Heart right ventricle (tissue), 16 donors: ENCODE data around the gene CYS1. TPM values are rescaled to one million over a fixed set of nuclear protein-coding genes. Genes with fewer than 3 reads are reported as not detected.
A peak's percentile ranks its signal among the peaks of the same experiment; 100 is the strongest.

Experiments
- ATAC-seq, 8 donors: fragments of 200-7000 bp; cut with Tn5 transposase; one replicate each; pipeline ENCODE4 v1.9.1; 2020; ENCODE audit warnings: mild to moderate bottlenecking in 8 of 8, moderate library complexity in 8 of 8, moderate number of reproducible peaks in 1 of 8
- DNase-seq, 2 donors: peaks; one replicate each; pipeline ENCODE4 v3.0.0-alpha.2; 2020
- H3K27ac ChIP-seq, 10 donors: fragments of 200-600 bp; sonication (generic) in 2 of 10; one replicate each; pipeline versions ENCODE4 v1.5.0 to v1.8.0; 2020 to 2022; ENCODE audit warnings: mild to moderate bottlenecking in 3 of 10
- H3K27me3 ChIP-seq, 7 donors: fragments of 200-600 bp; one replicate each; pipeline ENCODE4 v1.8.0; 2021 to 2022; ENCODE audit warnings: mild to moderate bottlenecking in 2 of 7
- H3K36me3 ChIP-seq, 9 donors: fragments of 200-600 bp; sonication (generic) in 1 of 9; one replicate each; pipeline versions ENCODE4 v1.5.0 to v1.8.0; 2020 to 2022; ENCODE audit warnings: mild to moderate bottlenecking in 2 of 9
- H3K4me1 ChIP-seq, 9 donors: fragments of 200-600 bp; sonication (generic) in 1 of 9; one replicate each; pipeline versions ENCODE4 v1.5.0 to v1.8.0; 2020 to 2022; ENCODE audit warnings: mild to moderate bottlenecking in 4 of 9
- H3K4me3 ChIP-seq, 10 donors: fragments of 200-600 bp; sonication (generic) in 2 of 10; one replicate each; pipeline versions ENCODE4 v1.5.0 to v1.8.0; 2020 to 2022; ENCODE audit warnings: mild to moderate bottlenecking in 7 of 10, moderate library complexity in 2 of 10
- H3K9me3 ChIP-seq, 11 donors: fragments of 200-600 bp in 10 of 11; sonication (generic) in 2 of 11; one replicate each; pipeline versions ENCODE4 v1.5.0 to v1.8.0; 2013 to 2022; ENCODE audit warnings: mild to moderate bottlenecking in 2 of 11, control low read depth in 1 of 11, moderate library complexity in 1 of 11
- WGBS, 2 donors: extraction: QIAGEN DNeasy Blood & Tissue Kit; methylation state at CpG; one replicate each; pipeline ENCODE4 v1.1.7; 2013; ENCODE audit warnings: inconsistent platforms in 1 of 2; 5-methylcytosine and 5-hydroxymethylcytosine counted together
- intact Hi-C, 10 donors: fragments of 100-400 bp; cut with DNase I; formaldehyde crosslinking; loops; one replicate each; pipeline versions ENCODE4 v1.11.1 to v1.14.2; 2022
- polyA plus RNA-seq, 2 donors: library from polyadenylated mRNA; stranded (reverse); fragments of 200-250 nt; gene quantifications; one replicate each; pipeline ENCODE4 v1.2.3, GENCODE V29; 2013
- total RNA-seq, 10 donors: library from RNA; stranded (reverse); fragmentation: NEBNext Ultra II Directional in 3 of 10; extraction: Animal tissue kit (Norgen Biotek cat#: 25700) in 3 of 10; gene quantifications; one replicate each; pipeline versions ENCODE4 v1.2.1 to v1.2.4, GENCODE V29; 2021 to 2023
- TF ChIP-seq, protein P1 (sequence below), 9 donors: fragments of 200-600 bp; sonication (generic) in 2 of 9; IDR thresholded peaks; one replicate each; pipeline versions ENCODE4 v1.5.0 to v1.8.0; 2021 to 2022; ENCODE audit warnings: antibody characterized with exemption in 9 of 9, mild to moderate bottlenecking in 5 of 9, moderate library complexity in 1 of 9
- donor health status: Arrhythmogenic right ventricular cardiomyopathy.
- donor health status: ischemic (EF 13 %, LVEDD 7.1; RV severe dilation, severe dysfunction).
- donor health status: healthy with polysubstance abuse.
- donor health status: DM: no; HTN: yes; CAD: no.
- donor health status: DM: no; HTN: no; CAD: no.
- donor health status: ischemic (EF 25% LVEDD 6.9; RV normal size, moderate dysfunction).
- donor health status: ischemic (EF 25% LVEDD 5.7; RV mildly dilated, moderate dysfunction).
- donor health status: healthy.
- donor health status: DM: yes; HTN: yes; CAD: no.
- donor health status: Ischemic cardiomyopathy.
- donor health status: ischemic (EF 35%, LVEDD 5.7; RV mildly dilated, moderate dysfunction).
- donor health status: nonischemic (EF 11% LVEDD 7.7; RV severe dilation, severe dysfunction).
- donor health status: DM: yes; HTN: yes; CAD: no.
- donor health status: PGD.
- donor health status: ischemic (EF 29% LVEDD 5.4; RV normal size, mild dysfunction).
- donor health status: nonischemic (EF 23%, LVEDD 6.1; RV moderate dilation, normal function).

Gene CYS1
- total and polyA plus RNA-seq, 12 donors, result 0.38 to 7.2 (median 2.8) TPM

GRCh38 chr2:10043906-10044601 is 36.2 kb downstream of the CYS1 start:
- 8 to 15% methylated on average over 59 to 81 of the region's 90 CpGs for WGBS, 2 donors
- Histone ChIP-seq H3K4me1 (peaks cover 9 to 86% (median 73%) of the 10 kb centered on the region in 9 donors), H3K27ac (peak overlapping the region; percentile 93 to 100 (median 98)), H3K36me3 (peaks cover 0 to 33% (median 24%) of the 10 kb centered on the region in 9 donors), H3K27me3 (no peaks in the 10 kb centered on the region), H3K4me3 (peak overlapping the region; percentile 51 to 89 (median 64)), H3K9me3 (no peaks in the 10 kb centered on the region)
- DNase-seq (peak; percentile 99), ATAC-seq (peak; percentile 73 to 84 (median 78))
- TF ChIP-seq, protein P1, sequence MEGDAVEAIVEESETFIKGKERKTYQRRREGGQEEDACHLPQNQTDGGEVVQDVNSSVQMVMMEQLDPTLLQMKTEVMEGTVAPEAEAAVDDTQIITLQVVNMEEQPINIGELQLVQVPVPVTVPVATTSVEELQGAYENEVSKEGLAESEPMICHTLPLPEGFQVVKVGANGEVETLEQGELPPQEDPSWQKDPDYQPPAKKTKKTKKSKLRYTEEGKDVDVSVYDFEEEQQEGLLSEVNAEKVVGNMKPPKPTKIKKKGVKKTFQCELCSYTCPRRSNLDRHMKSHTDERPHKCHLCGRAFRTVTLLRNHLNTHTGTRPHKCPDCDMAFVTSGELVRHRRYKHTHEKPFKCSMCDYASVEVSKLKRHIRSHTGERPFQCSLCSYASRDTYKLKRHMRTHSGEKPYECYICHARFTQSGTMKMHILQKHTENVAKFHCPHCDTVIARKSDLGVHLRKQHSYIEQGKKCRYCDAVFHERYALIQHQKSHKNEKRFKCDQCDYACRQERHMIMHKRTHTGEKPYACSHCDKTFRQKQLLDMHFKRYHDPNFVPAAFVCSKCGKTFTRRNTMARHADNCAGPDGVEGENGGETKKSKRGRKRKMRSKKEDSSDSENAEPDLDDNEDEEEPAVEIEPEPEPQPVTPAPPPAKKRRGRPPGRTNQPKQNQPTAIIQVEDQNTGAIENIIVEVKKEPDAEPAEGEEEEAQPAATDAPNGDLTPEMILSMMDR (IDR thresholded peaks at IDR 0.05), result no peak
- intact Hi-C loops, result loop anchor here in 1 of 10 donors (10.0 kb wide), 1 partner anchor 229 kb away; no protein-coding TSS in a partner anchor

GRCh38 chr2:10043256-10043905 is 36.8 kb downstream of the CYS1 start, which contains the start of gene KLF11:
Gene KLF11, plus strand, starts transcription at chr2:10043550. Its CDS starts 167 bp downstream, at chr2:10043717.
- WGBS, 2 donors, result 0 to 1% methylated on average over 23 to 103 of the region's 104 CpGs
- H3K4me3 ChIP-seq, result peak within 1 kb of the TSS; percentile 51 to 89 (median 64)
- TF ChIP-seq, protein P1 (IDR thresholded peaks at IDR 0.05), result no peak
- intact Hi-C loops, result loop anchor here in 1 of 10 donors (10.0 kb wide), 1 partner anchor 229 kb away; no protein-coding TSS in a partner anchor
- H3K36me3 ChIP-seq, result peaks cover 0 to 26% (median 22%) of the 10 kb centered on the region in 9 donors
- peak within 1 kb of the TSS; percentile 93 to 100 (median 98) for H3K27ac ChIP-seq
- H3K9me3 ChIP-seq, result no peaks in the 10 kb centered on the region
- ATAC-seq, result peak; percentile 67 to 83 (median 78)
- peaks cover 8 to 83% (median 70%) of the 10 kb centered on the region in 9 donors for H3K4me1 ChIP-seq
- peak; percentile 94 to 95 for DNase-seq
- no peaks in the 10 kb centered on the region for H3K27me3 ChIP-seq

- TF ChIP-seq, protein P1 (IDR thresholded peaks at IDR 0.05), result peak in 6 of 9 donors; percentile 7 to 39 (median 13)
- Histone ChIP-seq H3K4me1 (peaks cover 6 to 81% (median 70%) of the 10 kb centered on the region in 9 donors), H3K27me3 (no peaks in the 10 kb centered on the region), H3K4me3 (peak overlapping the region in 9 of 10 donors; percentile 24 to 71 (median 52)), H3K27ac (peak overlapping the region; percentile 85 to 100 (median 95)), H3K36me3 (peaks cover 0 to 18% (median 14%) of the 10 kb centered on the region in 9 donors), H3K9me3 (no peaks in the 10 kb centered on the region)
- ATAC-seq (peak; percentile 50 to 70 (median 62)), DNase-seq (peak; percentile 88 to 92)
- intact Hi-C loops, result loop anchor here in 1 of 10 donors (10.0 kb wide), 1 partner anchor 228 kb away; no protein-coding TSS in a partner anchor
- 18 to 24% methylated on average over 54 of the region's 54 CpGs for WGBS, 2 donors
Observed at GRCh38 chr2:10042301-10043161, 37.7 kb downstream of the CYS1 start.
